ENCODE data around the gene HBG1.
"Not testable (repeated sequence)": the region's sequence is repeated elsewhere in the genome, so short reads cannot be mapped to it uniquely, and the experiment has no call there.

The HBG1 gene

DNA sequence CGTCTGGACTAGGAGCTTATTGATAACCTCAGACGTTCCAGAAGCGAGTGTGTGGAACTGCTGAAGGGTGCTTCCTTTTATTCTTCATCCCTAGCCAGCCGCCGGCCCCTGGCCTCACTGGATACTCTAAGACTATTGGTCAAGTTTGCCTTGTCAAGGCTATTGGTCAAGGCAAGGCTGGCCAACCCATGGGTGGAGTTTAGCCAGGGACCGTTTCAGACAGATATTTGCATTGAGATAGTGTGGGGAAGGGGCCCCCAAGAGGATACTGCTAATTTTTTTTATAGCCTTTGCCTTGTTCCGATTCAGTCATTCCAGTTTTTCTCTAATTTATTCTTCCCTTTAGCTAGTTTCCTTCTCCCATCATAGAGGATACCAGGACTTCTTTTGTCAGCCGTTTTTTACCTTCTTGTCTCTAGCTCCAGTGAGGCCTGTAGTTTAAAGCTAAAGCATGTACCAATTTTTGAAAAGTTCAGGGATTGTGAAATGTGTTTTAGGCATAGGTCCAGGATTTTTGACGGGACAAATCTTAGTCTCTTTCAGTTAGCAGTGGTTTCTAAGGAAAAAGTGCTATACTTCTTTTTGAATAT, at the start of gene HBG1:
Gene HBG1, minus strand, starts transcription at position 51 of the 590 bp plus-strand sequence. CDS start 53 bp downstream, outside the sequence.
- not testable (repeated sequence) for DNase-seq

DNA sequence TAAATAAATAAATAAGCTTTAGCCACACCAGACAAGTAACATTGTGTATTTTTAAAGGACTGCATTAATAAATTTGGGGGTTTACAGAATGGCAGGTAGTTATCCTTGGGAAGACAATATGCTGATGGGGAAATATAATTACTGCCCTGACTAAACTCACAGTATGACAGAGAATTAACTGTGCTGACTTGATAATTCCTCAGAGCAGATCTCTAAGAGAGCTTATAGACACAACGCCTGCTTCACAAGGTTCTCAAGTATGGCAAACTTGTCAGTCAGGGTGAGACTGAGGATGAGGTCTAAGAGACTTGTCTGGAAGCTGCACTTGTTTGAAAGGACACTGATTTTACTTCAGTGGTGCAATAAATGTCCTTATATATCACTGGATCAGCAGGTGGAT, 48.8 kb upstream of the HBG1 start:
- DNase-seq = no peak

DNA sequence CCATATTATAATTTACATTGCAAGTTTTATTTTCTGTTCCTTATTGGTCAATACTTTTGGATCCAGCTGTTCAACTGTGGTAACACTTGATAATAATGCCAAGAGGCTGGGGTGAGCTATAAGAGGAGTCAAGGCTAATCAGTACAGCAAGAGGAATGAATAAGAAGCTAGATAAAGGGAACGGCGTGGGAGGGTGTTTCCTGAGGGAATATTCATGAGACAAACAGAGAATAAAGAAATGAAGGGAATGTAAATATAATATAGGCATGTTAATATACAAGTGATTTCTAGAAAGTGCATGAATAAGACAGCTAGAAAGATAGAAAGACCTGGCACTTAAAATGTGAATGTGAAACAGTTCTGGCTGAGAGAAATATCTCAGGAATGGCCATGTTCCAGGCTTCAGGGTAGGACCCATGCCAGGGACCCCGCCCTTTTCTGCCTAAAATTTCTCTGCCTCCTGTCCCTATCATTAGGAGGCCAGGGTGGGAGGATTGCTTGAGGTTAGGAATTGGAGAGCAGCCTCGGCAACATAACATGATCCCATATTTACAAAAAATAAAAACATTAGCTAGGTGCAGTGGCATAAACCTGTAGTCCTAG, 48.2 kb upstream of the HBG1 start:
- no peak for DNase-seq

DNA sequence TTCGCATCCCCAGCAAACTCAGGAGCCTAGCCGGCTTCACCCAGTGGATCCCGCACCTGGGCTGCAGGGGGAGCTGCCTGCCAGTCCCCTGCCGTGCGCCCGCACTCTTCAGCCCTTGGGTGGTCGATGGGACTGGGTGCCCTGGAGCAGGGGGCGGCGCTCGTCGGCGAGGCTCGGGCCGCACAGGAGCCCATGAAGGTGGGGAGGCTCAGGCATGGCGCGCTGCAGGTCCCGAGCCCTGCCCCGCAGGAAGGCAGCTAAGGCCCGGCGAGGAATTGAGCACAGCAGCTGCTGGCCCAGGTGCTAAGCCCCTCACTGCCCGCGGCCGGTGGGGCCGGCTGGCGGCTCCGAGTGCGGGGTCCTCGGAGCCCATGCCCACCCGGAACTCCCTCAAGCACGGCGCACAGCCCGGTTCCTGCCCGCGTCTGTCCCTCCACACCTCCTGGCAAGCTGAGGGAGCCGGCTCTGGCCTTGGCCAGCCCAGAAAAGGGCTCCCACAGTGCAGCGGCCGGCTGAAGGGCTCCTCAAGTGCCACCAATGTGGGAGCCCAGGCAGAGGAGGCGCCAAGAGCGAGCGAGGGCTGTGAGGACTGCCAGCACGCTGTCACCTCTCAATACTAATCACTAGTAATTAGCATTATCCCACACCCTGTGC, 44.8 kb upstream of the HBG1 start:
- not testable (repeated sequence) for DNase-seq

DNA sequence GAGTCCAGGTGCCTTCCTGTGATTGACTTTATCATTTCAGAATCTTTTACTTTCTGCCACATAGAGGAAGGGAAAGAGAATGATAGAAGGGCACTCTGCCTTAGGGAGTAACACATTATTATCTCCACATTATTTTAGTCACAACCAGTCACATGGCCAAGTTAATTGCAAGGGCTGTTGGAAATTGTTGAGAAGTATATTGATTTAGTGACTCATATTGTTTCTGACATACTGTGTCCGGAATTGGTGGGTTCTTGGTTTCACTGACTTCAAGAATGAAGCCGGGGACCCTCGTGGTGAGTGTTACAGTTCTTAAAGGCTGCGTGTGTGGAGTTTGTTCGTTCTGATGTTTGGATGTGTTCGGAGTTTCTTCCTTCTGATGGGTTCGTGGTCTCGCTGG, 43.4 kb upstream of the HBG1 start:
- DNase-seq = no peak

DNA sequence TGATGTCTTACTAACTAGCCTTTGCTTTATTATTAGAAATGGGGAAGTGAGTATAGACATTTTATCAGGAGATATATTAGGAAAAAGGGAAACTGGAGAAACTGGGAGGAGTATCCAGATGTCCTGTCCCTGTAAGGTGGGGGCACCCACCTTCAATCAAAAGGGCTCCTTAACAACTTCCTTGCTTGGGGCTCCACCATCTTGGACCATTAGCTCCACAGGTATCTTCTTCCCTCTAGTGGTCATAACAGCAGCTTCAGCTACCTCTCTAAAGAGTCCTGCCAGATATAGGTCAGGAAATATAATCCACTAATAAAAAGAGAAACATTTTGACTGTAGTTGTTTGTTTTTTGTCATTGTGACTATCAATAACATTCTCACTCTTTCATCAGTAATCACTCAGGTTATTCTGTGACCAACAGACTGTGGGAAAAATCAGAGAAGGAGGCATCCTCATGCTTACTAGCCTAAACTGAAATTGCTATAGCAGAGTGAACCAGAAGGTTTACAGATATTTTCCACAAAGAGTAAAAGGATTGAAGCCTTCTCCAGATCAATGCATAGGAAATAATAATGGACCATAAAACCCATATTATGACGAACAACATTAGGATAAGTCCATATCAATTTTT, 41.7 kb upstream of the HBG1 start:
- peak; percentile 30 for DNase-seq

DNA sequence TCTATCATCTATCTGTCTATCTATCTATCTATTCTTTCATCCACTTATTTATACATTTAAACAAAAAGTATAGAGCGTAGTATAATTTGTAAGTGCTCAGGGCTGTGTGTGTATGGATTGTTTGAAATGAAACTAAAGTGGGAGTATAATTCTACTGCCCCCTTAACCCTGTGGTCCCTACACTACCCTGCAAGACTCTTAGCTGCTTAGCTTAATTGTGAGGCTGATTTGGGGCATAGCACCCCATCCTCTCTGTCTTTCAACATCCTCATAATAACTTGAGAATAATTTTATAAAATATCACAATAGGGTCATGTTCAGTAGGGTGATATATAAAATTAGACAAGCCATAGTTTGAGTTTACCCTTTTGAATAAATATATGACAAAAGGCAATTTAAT, 40.4 kb upstream of the HBG1 start:
- DNase-seq = no peak

DNA sequence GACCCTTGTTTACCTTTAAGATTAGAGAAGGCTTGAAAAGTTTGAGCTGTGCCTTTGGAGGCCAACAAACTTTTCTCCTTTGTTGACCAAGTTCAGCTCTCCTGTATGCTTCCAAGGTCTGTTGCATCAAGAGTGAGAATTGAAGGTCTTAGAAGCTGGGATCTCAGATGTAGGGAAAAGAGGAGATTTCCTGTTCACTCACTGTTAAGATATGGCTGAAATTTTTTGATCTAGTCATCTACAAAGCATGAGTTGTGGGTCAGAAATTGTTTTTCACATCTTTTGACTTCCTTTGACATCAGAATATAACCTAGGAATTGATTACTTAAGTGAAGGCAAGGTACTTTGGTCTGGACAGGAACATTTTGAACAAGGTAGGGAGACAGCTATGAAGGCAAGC, 40.0 kb upstream of the HBG1 start:
- DNase-seq = no peak

DNA sequence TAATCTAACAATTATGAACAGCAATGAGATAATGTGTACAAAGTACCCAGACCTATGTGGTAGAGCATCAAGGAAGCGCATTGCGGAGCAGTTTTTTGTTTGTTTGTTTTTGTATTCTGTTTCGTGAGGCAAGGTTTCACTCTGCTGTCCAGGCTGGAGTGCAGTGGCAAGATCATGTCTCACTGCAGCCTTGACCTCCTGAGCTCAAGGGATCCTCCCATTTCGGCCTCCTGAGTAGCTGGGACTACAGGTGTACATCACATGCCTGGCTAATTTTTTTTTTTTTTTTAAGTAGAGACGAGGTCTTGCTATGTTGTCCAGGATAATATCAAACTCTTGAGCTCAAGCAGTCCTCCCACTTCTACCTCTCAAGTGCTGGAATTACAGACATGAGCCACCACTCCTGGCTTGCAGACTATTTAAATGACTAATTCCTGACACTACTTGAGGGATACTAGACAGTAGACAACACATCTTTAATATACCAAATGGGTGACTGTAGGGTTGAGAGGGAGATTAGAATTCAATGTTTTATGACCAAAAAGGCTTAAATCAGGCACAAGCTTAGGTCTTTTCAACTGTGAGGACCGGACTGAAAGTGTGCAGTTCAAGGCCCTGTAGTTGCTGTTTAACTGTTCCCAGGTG, 39.4 kb upstream of the HBG1 start:
- no peak for DNase-seq

DNA sequence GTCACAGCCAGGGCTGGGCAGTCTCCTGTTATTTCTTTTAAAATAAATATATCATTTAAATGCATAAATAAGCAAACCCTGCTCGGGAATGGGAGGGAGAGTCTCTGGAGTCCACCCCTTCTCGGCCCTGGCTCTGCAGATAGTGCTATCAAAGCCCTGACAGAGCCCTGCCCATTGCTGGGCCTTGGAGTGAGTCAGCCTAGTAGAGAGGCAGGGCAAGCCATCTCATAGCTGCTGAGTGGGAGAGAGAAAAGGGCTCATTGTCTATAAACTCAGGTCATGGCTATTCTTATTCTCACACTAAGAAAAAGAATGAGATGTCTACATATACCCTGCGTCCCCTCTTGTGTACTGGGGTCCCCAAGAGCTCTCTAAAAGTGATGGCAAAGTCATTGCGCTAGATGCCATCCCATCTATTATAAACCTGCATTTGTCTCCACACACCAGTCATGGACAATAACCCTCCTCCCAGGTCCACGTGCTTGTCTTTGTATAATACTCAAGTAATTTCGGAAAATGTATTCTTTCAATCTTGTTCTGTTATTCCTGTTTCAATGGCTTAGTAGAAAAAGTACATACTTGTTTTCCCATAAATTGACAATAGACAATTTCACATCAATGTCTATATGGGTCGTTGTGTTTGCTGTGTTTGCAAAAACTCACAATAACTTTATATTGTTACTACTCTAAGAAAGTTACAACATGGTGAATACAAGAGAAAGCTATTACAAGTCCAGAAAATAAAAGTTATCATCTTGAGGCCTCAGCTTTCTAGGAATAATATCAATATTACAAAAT, 38.6 kb upstream of the HBG1 start:
- no peak for DNase-seq

DNA sequence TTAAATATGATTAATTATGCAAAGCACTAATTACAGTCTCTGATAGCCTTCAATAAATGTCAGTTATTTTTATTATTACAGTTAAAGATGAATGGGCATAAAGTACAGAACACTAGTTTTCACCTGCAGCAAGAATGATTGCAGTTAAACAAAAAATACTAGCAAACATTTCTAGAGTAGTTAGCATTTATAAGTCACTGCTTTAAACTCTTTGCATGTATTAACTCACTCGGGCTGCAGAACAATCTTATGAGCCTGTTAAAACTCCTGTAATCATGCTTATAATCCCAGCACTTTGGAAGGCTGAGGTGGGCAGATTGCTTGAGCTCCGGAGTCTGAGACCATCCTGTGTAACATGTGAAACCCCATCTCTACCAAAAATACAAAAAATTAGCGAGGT, 37.2 kb upstream of the HBG1 start:
- no peak for DNase-seq

DNA sequence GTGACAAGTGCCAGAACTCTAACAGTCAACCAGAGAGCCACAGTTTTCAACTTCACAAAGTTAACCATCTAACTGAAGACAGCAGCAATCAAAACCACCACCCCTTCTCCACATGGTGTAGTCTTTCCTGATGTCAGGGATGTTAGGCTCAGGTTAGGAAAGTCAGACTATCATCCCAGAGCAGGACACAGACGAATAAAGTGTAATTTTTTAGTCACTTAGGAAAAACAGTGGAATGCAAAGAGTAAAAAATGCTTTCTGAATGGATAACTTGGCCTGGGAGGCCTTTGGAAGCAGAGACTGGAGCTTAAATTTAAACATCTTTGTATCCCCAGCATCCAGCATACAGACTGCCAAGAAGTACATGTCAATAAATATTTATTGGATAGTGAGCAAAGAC, 36.7 kb upstream of the HBG1 start:
- no peak for DNase-seq

DNA sequence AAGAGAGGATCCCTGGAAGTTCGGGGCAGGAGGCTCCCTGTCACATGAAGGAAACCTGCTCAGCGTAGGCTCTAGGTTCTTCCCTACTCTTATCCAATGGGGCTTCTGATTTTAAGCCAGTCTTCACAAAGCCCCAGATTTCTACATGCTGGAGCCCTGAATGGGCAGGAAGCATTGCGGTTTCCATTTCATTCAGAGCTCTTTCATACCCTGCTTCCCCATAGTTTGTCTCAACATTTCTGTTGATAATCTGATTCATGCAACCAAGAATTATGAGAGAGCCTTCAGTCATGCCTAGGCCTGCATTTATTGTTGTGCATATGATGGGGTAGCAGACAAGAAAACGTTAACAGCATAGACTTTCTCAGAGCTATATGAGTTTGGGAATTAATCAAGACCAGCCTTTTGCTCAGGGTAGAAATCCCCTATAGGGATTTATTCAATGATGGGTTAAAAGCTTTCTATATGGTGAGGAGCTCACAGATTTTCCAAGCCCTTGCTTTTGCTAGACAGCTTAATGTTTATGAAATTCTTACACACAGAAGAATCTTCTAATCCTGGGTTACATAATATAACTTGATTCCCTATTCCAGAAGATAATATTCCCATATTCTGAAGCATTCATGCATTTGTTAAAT, 36.2 kb upstream of the HBG1 start:
- DNase-seq = peak; percentile 6

DNA sequence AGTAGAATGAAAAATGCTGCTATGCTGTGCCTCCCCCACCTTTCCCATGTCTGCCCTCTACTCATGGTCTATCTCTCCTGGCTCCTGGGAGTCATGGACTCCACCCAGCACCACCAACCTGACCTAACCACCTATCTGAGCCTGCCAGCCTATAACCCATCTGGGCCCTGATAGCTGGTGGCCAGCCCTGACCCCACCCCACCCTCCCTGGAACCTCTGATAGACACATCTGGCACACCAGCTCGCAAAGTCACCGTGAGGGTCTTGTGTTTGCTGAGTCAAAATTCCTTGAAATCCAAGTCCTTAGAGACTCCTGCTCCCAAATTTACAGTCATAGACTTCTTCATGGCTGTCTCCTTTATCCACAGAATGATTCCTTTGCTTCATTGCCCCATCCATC, 35.0 kb upstream of the HBG1 start:
- no peak for DNase-seq

DNA sequence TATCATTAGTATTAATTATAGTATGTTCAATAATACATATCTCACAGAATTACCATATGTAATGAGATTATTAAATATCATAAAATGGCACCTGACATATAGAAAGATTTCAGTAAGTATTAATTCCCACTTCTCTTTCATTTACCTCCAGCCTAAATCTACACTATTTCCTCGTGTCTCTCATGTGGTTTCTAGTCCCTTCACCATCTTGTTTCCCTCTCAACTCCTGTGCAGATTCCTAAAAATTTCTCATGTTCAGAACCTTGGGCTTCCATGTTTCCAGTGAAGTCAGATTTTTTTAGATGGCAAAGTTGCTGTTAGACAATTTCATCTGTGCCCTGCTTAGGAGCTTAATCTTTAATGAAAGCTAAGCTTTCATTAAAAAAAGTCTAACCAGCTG, 34.2 kb upstream of the HBG1 start:
- no peak for DNase-seq

DNA sequence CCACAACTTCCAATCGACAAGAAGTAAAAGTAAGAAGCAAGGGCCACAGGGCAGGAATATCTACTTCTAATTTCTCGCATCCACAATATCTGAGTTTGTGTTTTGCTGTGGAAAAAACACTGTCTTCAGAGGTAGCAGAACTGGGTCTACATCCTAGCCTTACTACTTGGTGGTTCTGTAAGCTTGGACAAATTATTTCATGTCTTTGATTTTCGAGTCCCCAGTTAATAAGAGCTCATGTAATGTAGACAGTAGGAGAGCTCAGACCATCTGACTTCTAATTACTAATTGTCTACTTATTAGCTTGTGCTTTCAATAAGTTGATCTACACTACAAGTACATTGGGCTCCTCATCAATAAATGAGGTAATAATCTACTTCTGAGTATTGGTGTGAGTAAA, 33.4 kb upstream of the HBG1 start:
- DNase-seq = no peak

DNA sequence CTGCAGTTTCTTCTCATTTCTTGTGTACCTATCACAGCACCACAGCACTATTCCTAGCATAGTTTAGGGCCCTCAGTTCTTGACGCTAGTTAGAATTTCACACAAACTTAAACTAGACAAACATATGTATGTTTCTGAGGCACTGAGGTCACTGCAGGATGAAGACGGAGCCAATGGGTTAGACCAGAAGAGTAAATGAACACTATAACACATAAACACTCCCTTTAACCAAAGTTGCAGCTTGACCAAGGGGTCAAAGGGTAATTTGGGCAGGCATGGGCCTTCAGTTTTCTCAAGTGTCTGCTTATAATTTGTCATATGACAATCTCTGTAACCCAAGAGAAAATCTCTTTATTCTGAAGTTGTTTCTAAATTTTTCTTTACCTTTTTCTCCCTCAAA, 33.0 kb upstream of the HBG1 start:
- DNase-seq = no peak

DNA sequence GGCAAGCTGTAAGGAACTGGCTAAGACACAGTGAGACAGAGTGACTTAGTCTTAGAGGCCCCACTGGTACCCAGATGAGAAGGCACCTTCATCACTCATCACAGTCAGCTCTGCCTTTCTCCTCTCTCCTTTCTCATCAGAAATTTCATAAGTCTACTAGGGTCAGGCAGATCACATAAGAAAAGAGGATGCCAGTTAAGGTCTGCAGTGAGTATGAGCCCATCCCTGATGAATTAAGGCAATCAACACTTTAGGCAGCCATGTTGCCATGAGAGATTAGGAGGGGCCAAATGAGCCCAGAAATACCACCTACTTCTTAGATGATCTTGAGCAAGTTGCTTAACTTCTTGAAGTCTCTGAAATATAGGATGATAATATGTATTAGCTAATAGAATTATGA, 31.9 kb upstream of the HBG1 start:
- no peak for DNase-seq

DNA sequence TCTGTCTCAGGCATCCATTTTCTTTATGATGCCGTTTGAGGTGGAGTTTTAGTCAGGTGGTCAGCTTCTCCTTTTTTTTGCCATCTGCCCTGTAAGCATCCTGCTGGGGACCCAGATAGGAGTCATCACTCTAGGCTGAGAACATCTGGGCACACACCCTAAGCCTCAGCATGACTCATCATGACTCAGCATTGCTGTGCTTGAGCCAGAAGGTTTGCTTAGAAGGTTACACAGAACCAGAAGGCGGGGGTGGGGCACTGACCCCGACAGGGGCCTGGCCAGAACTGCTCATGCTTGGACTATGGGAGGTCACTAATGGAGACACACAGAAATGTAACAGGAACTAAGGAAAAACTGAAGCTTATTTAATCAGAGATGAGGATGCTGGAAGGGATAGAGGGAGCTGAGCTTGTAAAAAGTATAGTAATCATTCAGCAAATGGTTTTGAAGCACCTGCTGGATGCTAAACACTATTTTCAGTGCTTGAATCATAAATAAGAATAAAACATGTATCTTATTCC, 31.0 kb upstream of the HBG1 start:
- DNase-seq = peak; percentile 81

DNA sequence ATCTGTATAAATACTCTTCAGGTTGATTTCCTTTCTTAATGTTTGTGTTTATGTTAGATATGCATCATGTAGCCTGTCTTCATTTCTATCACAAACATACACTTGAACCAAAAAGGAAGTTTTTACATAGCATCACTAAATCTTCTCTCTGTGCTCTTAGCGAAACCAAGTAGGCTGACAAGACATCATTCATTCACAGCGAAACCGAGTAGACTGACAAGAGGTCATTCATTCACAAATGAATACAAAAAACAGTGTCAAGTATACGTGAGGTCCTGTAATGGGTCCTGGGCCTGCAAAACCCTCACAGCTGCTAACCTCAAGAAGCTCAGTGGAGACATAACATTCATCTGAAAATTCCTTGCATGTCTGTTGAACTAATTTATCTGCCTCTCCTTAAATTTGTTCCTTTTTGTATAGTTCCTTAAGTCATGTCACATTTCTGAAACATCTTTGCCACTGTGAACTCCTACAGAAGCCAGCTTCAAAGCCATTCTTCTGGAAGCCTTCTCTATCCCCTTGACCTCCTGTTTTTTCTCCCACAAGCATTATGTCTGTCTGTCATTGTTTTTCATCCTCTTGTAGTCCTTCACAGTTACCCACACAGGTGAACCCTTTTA, 29.9 kb upstream of the HBG1 start:
- no peak for DNase-seq

DNA sequence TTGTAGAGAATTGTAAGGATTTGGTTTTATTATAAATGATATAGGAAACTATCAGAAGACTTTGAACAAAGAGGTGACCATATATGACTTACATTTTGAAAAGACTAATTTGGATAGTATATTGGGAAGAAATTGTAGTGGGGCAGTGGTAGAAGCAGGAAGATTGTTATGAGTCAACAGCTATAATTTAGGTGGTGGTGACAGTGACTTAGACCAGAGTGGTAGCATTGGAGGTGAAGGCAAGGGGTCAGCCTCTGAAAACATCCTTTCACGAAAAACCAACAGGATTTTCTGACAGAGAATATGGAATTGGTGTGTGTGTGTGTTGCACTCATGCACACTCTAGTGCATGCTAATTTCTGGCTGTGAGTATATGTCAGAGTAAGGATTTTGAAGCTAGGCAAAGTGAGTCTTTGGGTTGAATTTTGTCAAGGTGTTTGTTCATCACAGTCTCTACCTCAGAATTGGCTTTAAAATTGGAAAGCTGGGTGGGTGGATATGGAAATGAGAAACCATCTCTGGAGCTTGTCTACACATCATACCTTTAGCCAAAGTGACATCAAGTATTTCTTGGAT, 28.2 kb upstream of the HBG1 start:
- peak; percentile 11 for DNase-seq
